HFFc6 (cell line): ENCODE measurements around the gene PLA2R1. TPM values are rescaled to one million over a fixed set of nuclear protein-coding genes. Genes with fewer than 3 reads are reported as not detected.
"Not testable (repeated sequence)": the region's sequence is repeated elsewhere in the genome, so short reads cannot be mapped to it uniquely, and the experiment has no call there.

Source experiments
- DNase-seq: peaks from one replicate; pipeline ENCODE4 v3.0.0-alpha.2; 2018
- H3K27ac Mint-ChIP-seq: 2 replicates; pipeline ENCODE4 v1.8.0; 2020; ENCODE audit warnings: mild to moderate bottlenecking, mixed read lengths
- H3K27me3 Mint-ChIP-seq: 2 replicates; pipeline ENCODE4 v1.8.0; 2021; ENCODE audit warnings: mild to moderate bottlenecking, moderate library complexity, mixed read lengths; ENCODE audit not compliant: insufficient read depth
- H3K36me3 Mint-ChIP-seq: 2 replicates; pipeline ENCODE4 v1.8.0; 2021; ENCODE audit warnings: low read depth, mixed read lengths
- H3K4me1 Mint-ChIP-seq: 2 replicates; pipeline ENCODE4 v1.8.0; 2020; ENCODE audit warnings: low read depth, mixed read lengths
- H3K4me3 Mint-ChIP-seq: 2 replicates; pipeline ENCODE4 v1.8.0; 2020; ENCODE audit warnings: mild to moderate bottlenecking, moderate library complexity, mixed read lengths
- H3K9me3 Mint-ChIP-seq: 2 replicates; pipeline ENCODE4 v1.8.0; 2020; ENCODE audit warnings: mild to moderate bottlenecking, mixed read lengths
- total RNA-seq, 6 experiments: library from RNA; stranded (reverse); fragmentation: NEBNext Ultra II Directional; extraction: Animal tissue kit (Norgen Biotek cat#: 25700); gene quantifications; 2 replicates in 1 of 6; 3 replicates in 5 of 6; pipeline ENCODE4 v1.2.3, GENCODE V29; 2021
- TF ChIP-seq, protein P1 (sequence below): fragments of 200-600 bp; sonication (generic); IDR thresholded peaks from 2 replicates; pipeline ENCODE4 v1.5.0; 2021; ENCODE audit warnings: antibody characterized with exemption, mild to moderate bottlenecking

Gene PLA2R1
- total RNA-seq, 6 experiments from 2014 or later: 3.2 to 6.3 (median 3.3) TPM

GRCh38 chr2:160039166-160039903 lies 23.1 kb downstream of the PLA2R1 start:
- Mint-ChIP-seq H3K4me1 (peaks cover 3% of the 10 kb centered on the region), H3K9me3 (no peaks in the 10 kb centered on the region), H3K27me3 (peaks cover 4% of the 10 kb centered on the region), H3K4me3 (no peak overlapping the region), H3K27ac (no peak overlapping the region), H3K36me3 (no peaks in the 10 kb centered on the region; the same call in 1 of the 2 replicates)
- TF ChIP-seq, protein P1, sequence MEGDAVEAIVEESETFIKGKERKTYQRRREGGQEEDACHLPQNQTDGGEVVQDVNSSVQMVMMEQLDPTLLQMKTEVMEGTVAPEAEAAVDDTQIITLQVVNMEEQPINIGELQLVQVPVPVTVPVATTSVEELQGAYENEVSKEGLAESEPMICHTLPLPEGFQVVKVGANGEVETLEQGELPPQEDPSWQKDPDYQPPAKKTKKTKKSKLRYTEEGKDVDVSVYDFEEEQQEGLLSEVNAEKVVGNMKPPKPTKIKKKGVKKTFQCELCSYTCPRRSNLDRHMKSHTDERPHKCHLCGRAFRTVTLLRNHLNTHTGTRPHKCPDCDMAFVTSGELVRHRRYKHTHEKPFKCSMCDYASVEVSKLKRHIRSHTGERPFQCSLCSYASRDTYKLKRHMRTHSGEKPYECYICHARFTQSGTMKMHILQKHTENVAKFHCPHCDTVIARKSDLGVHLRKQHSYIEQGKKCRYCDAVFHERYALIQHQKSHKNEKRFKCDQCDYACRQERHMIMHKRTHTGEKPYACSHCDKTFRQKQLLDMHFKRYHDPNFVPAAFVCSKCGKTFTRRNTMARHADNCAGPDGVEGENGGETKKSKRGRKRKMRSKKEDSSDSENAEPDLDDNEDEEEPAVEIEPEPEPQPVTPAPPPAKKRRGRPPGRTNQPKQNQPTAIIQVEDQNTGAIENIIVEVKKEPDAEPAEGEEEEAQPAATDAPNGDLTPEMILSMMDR: no peak
- DNase-seq: no peak

DNA sequence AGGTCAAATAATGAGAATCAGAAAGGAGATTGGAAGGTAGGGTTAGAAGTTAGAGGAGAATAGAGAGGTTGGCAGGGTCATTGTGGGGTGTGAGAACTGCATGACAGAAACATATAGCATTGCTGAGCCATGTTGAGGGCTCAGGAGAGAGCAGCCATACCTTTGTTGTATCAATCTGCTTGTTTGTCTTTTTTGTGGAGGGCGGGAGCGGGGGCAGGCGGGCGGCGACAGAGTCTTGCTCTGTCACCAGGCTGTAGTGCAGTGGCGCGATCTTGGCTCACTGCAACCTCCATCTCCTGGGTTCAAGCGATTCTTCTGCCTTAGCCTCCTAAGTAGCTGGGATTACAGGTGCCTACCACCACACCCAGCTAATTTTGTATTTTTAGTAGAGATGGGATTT lies 23.8 kb downstream of the PLA2R1 start:
- not testable (repeated sequence) for H3K27me3 Mint-ChIP-seq, DNase-seq, H3K27ac Mint-ChIP-seq, H3K4me1 Mint-ChIP-seq, H3K9me3 Mint-ChIP-seq, H3K36me3 Mint-ChIP-seq, H3K4me3 Mint-ChIP-seq

- Mint-ChIP-seq H3K27ac (no peak overlapping the region), H3K4me1 (peaks cover 8% of the 10 kb centered on the region), H3K9me3 (no peaks in the 10 kb centered on the region), H3K4me3 (no peak overlapping the region), H3K27me3 (no peaks in the 10 kb centered on the region), H3K36me3 (no peaks in the 10 kb centered on the region)
- TF ChIP-seq, protein P1: no peak
- no peak for DNase-seq
Measured at GRCh38 chr2:160036736-160037135, 25.7 kb downstream of the PLA2R1 start.

DNA sequence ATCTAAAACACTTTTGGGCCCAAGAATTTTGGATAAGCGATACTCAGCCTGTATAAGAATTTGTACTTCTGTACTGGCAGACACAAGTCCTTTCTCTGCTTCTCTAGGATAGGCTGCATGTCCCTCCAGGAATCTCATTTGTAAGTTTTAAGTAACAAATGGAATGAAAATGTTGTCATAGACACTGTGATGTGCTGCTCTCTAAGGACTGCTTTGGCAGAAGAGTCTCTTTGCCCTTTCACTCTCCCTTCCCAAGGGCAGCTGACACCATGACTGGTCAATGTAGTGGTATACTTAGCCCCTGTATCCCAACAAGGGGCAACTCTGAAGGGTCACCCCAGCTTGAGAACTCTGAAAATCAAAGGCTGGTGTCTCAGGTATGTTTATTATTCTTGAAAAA lies 27.3 kb downstream of the PLA2R1 start:
- Mint-ChIP-seq H3K27me3 (no peaks in the 10 kb centered on the region), H3K36me3 (no peaks in the 10 kb centered on the region), H3K27ac (no peak overlapping the region), H3K9me3 (no peaks in the 10 kb centered on the region), H3K4me1 (peaks cover 8% of the 10 kb centered on the region), H3K4me3 (no peak overlapping the region)
- TF ChIP-seq, protein P1: no peak
- DNase-seq: no peak

- DNase-seq: no peak
- H3K27ac Mint-ChIP-seq: peak overlapping the region; percentile 15; the same call in 1 of the 2 replicates
Measured at GRCh38 chr2:160034396-160034795, 28.0 kb downstream of the PLA2R1 start.

More at GRCh38 chr2:160034396-160034795, 28.0 kb downstream of the PLA2R1 start:
- Mint-ChIP-seq H3K36me3 (no peaks in the 10 kb centered on the region), H3K4me1 (peaks cover 8% of the 10 kb centered on the region), H3K9me3 (no peaks in the 10 kb centered on the region), H3K27me3 (no peaks in the 10 kb centered on the region), H3K4me3 (no peak overlapping the region)
- TF ChIP-seq, protein P1: no peak
